Dendritic cell treated with granulocyte-macrophage colony-stimulating factor and Interleukin-4, amounts not matched to agents 40 ng/mL and 50 ng/mL, for 4 days (primary cell): ENCODE measurements around the gene PTPRD.

Experiments used
- H3K27ac Mint-ChIP-seq: one replicate; pipeline ENCODE4 v1.8.0; 2022; ENCODE audit warnings: mild to moderate bottlenecking, mixed read lengths
- H3K27me3 Mint-ChIP-seq: one replicate; pipeline ENCODE4 v1.8.0; 2022; ENCODE audit warnings: mild to moderate bottlenecking, mixed read lengths
- H3K36me3 Mint-ChIP-seq: one replicate; pipeline ENCODE4 v1.8.0; 2022; ENCODE audit warnings: low read depth, mixed read lengths
- H3K4me1 Mint-ChIP-seq: one replicate; pipeline ENCODE4 v1.8.0; 2022; ENCODE audit warnings: low read depth, mixed read lengths
- H3K4me3 Mint-ChIP-seq: one replicate; pipeline ENCODE4 v1.8.0; 2022; ENCODE audit warnings: mild to moderate bottlenecking, moderate library complexity, mixed read lengths
- H3K9me3 Mint-ChIP-seq: one replicate; pipeline ENCODE4 v1.8.0; 2022; ENCODE audit warnings: mixed read lengths
- intact Hi-C: fragments of 100-400 bp; cut with micrococcal nuclease; formaldehyde crosslinking; loops from one replicate; pipeline ENCODE4 v1.15.0; 2022

PTPRD gene

GRCh38 chr9:10272830-10273229 lies 340.0 kb downstream of the PTPRD start:
- no peaks in the 10 kb centered on the region for H3K4me1 Mint-ChIP-seq
- H3K9me3 Mint-ChIP-seq = no peaks in the 10 kb centered on the region
- no peak overlapping the region for H3K4me3 Mint-ChIP-seq
- no peaks in the 10 kb centered on the region for H3K36me3 Mint-ChIP-seq
- intact Hi-C loops = no loop called here
- H3K27ac Mint-ChIP-seq = no peak overlapping the region
- no peaks in the 10 kb centered on the region for H3K27me3 Mint-ChIP-seq

- Mint-ChIP-seq H3K4me3 (no peak overlapping the region), H3K9me3 (no peaks in the 10 kb centered on the region), H3K27me3 (no peaks in the 10 kb centered on the region), H3K4me1 (no peaks in the 10 kb centered on the region), H3K36me3 (no peaks in the 10 kb centered on the region), H3K27ac (no peak overlapping the region)
- intact Hi-C loops = no loop called here
Observed at GRCh38 chr9:10268531-10269485, 344.0 kb downstream of the PTPRD start.

GRCh38 chr9:10265153-10265631 lies 347.6 kb downstream of the PTPRD start:
- Mint-ChIP-seq H3K4me1 (no peaks in the 10 kb centered on the region), H3K9me3 (peaks cover 8% of the 10 kb centered on the region), H3K27ac (no peak overlapping the region), H3K27me3 (no peaks in the 10 kb centered on the region), H3K36me3 (no peaks in the 10 kb centered on the region), H3K4me3 (no peak overlapping the region)
- intact Hi-C loops = no loop called here

GRCh38 chr9:10260501-10260900 lies 352.3 kb downstream of the PTPRD start:
- Mint-ChIP-seq H3K27ac (no peak overlapping the region), H3K4me1 (no peaks in the 10 kb centered on the region), H3K9me3 (peaks cover 8% of the 10 kb centered on the region), H3K36me3 (no peaks in the 10 kb centered on the region), H3K4me3 (no peak overlapping the region), H3K27me3 (no peaks in the 10 kb centered on the region)
- intact Hi-C loops = no loop called here

- no peak overlapping the region for H3K4me3 Mint-ChIP-seq
- H3K4me1 Mint-ChIP-seq = no peaks in the 10 kb centered on the region
- no peak overlapping the region for H3K27ac Mint-ChIP-seq
- H3K9me3 Mint-ChIP-seq = peaks cover 8% of the 10 kb centered on the region
- no peaks in the 10 kb centered on the region for H3K27me3 Mint-ChIP-seq
- H3K36me3 Mint-ChIP-seq = no peaks in the 10 kb centered on the region
- intact Hi-C loops = no loop called here
Observed at GRCh38 chr9:10259668-10260067, 353.1 kb downstream of the PTPRD start.

- intact Hi-C loops = no loop called here
- Mint-ChIP-seq H3K27me3 (no peaks in the 10 kb centered on the region), H3K27ac (no peak overlapping the region), H3K36me3 (no peaks in the 10 kb centered on the region), H3K4me1 (no peaks in the 10 kb centered on the region), H3K4me3 (no peak overlapping the region), H3K9me3 (no peaks in the 10 kb centered on the region)
Observed at GRCh38 chr9:10255758-10256157, 357.0 kb downstream of the PTPRD start.

- intact Hi-C loops = no loop called here
- Mint-ChIP-seq H3K4me1 (no peaks in the 10 kb centered on the region), H3K36me3 (no peaks in the 10 kb centered on the region), H3K27me3 (no peaks in the 10 kb centered on the region), H3K27ac (no peak overlapping the region), H3K9me3 (no peaks in the 10 kb centered on the region), H3K4me3 (no peak overlapping the region)
Observed at GRCh38 chr9:10254338-10254737, 358.5 kb downstream of the PTPRD start.

- intact Hi-C loops = no loop called here
Observed at GRCh38 chr9:10253341-10253740, 359.5 kb downstream of the PTPRD start.

GRCh38 chr9:10252174-10252573 lies 360.6 kb downstream of the PTPRD start:
- H3K27me3 Mint-ChIP-seq = no peaks in the 10 kb centered on the region
- no peak overlapping the region for H3K4me3 Mint-ChIP-seq
- no peak overlapping the region for H3K27ac Mint-ChIP-seq
- no peaks in the 10 kb centered on the region for H3K9me3 Mint-ChIP-seq
- intact Hi-C loops = no loop called here
- H3K4me1 Mint-ChIP-seq = no peaks in the 10 kb centered on the region
- no peaks in the 10 kb centered on the region for H3K36me3 Mint-ChIP-seq

More at GRCh38 chr9:10253341-10253740, 359.5 kb downstream of the PTPRD start:
- Mint-ChIP-seq H3K36me3 (no peaks in the 10 kb centered on the region), H3K27me3 (no peaks in the 10 kb centered on the region), H3K27ac (no peak overlapping the region), H3K4me1 (no peaks in the 10 kb centered on the region), H3K9me3 (no peaks in the 10 kb centered on the region), H3K4me3 (no peak overlapping the region)

- Mint-ChIP-seq H3K27ac (no peak overlapping the region), H3K36me3 (no peaks in the 10 kb centered on the region), H3K9me3 (no peaks in the 10 kb centered on the region), H3K4me1 (no peaks in the 10 kb centered on the region), H3K4me3 (no peak overlapping the region), H3K27me3 (no peaks in the 10 kb centered on the region)
- intact Hi-C loops = no loop called here
Observed at GRCh38 chr9:10251490-10251889, 361.3 kb downstream of the PTPRD start.

GRCh38 chr9:10250219-10250618 lies 362.6 kb downstream of the PTPRD start:
- Mint-ChIP-seq H3K9me3 (no peaks in the 10 kb centered on the region), H3K27me3 (no peaks in the 10 kb centered on the region), H3K27ac (no peak overlapping the region), H3K36me3 (no peaks in the 10 kb centered on the region), H3K4me1 (no peaks in the 10 kb centered on the region), H3K4me3 (no peak overlapping the region)
- intact Hi-C loops = no loop called here

GRCh38 chr9:10248890-10249289 lies 363.9 kb downstream of the PTPRD start:
- Mint-ChIP-seq H3K9me3 (no peaks in the 10 kb centered on the region), H3K4me1 (no peaks in the 10 kb centered on the region), H3K27me3 (no peaks in the 10 kb centered on the region), H3K4me3 (no peak overlapping the region), H3K36me3 (no peaks in the 10 kb centered on the region), H3K27ac (no peak overlapping the region)
- intact Hi-C loops = no loop called here

- Mint-ChIP-seq H3K4me1 (no peaks in the 10 kb centered on the region), H3K4me3 (no peak overlapping the region), H3K27me3 (no peaks in the 10 kb centered on the region), H3K36me3 (no peaks in the 10 kb centered on the region), H3K27ac (no peak overlapping the region), H3K9me3 (no peaks in the 10 kb centered on the region)
- intact Hi-C loops = no loop called here
Observed at GRCh38 chr9:10242255-10242654, 370.5 kb downstream of the PTPRD start.

- no peaks in the 10 kb centered on the region for H3K27me3 Mint-ChIP-seq
- no peak overlapping the region for H3K27ac Mint-ChIP-seq
- no peak overlapping the region for H3K4me3 Mint-ChIP-seq
- no peaks in the 10 kb centered on the region for H3K36me3 Mint-ChIP-seq
- intact Hi-C loops = no loop called here
- no peaks in the 10 kb centered on the region for H3K4me1 Mint-ChIP-seq
- H3K9me3 Mint-ChIP-seq = no peaks in the 10 kb centered on the region
Observed at GRCh38 chr9:10238087-10238486, 374.7 kb downstream of the PTPRD start.

- no peaks in the 10 kb centered on the region for H3K9me3 Mint-ChIP-seq
- H3K27me3 Mint-ChIP-seq = no peaks in the 10 kb centered on the region
- H3K27ac Mint-ChIP-seq = no peak overlapping the region
- no peaks in the 10 kb centered on the region for H3K36me3 Mint-ChIP-seq
- H3K4me3 Mint-ChIP-seq = no peak overlapping the region
- intact Hi-C loops = no loop called here
- no peaks in the 10 kb centered on the region for H3K4me1 Mint-ChIP-seq
Observed at GRCh38 chr9:10237584-10237983, 375.2 kb downstream of the PTPRD start.
